ENCODE measurements around the gene UMAD1. TPM values are rescaled to one million over a fixed set of nuclear protein-coding genes. Genes with fewer than 3 reads are reported as not detected.

Gene UMAD1
- total and polyA plus RNA-seq, 2 of the 4 experiments (the other 2 are of a cell fraction), result 5.2 to 8.4 TPM

- H4K20me1 ChIP-seq (ENCODE audit: insufficient read depth, low read length), result no peaks in the 10 kb centered on the region
- intact Hi-C loops (cut with micrococcal nuclease), result no loop called here
- WGBS, 2 experiments (ENCODE audit: extremely low coverage in 2 of 2, insufficient read length in 1 of 2), result no CpG with 5 or more reads among the region's 12 CpGs
Observed at GRCh38 chr7:7742223-7742622, 101.7 kb downstream of the UMAD1 start.

More at GRCh38 chr7:7742223-7742622, 101.7 kb downstream of the UMAD1 start:
- ChIA-PET POLR2A (ENCODE audit: unreplicated experiment) (no interaction called here), CTCF (no interaction called here)
- no peak overlapping the region for H2BK5ac ChIP-seq (ENCODE audit: low read depth, low read length, poor library complexity, severe bottlenecking)
- H3K27ac ChIP-seq (ENCODE audit: insufficient read depth, low read length), result no peak overlapping the region
- no peak overlapping the region for H2AFZ ChIP-seq (replicated peaks; ENCODE audit: low read length, poor library complexity)
- no peak overlapping the region for H3K9ac ChIP-seq (ENCODE audit: low read depth, low read length)
- TF ChIP-seq, protein P1, sequence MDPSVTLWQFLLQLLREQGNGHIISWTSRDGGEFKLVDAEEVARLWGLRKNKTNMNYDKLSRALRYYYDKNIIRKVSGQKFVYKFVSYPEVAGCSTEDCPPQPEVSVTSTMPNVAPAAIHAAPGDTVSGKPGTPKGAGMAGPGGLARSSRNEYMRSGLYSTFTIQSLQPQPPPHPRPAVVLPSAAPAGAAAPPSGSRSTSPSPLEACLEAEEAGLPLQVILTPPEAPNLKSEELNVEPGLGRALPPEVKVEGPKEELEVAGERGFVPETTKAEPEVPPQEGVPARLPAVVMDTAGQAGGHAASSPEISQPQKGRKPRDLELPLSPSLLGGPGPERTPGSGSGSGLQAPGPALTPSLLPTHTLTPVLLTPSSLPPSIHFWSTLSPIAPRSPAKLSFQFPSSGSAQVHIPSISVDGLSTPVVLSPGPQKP (IDR thresholded peaks at IDR 0.05; ENCODE audit: borderline replicate concordance, low read depth, low read length), result no peak
- no peak for TF ChIP-seq CTCF (conservative IDR thresholded peaks at IDR 0.05; ENCODE audit: low read depth, low read length)
- no peak for TF ChIP-seq RCOR1 (IDR thresholded peaks at IDR 0.05; ENCODE audit: insufficient replicate concordance, low read length)
- H3K36me3 ChIP-seq (ENCODE audit: control insufficient read depth, insufficient read depth, low read length), result no peaks in the 10 kb centered on the region
- no peak overlapping the region for H4K8ac ChIP-seq (ENCODE audit: low read depth in 2 of 2, low read length in 2 of 2)
- H3K9me3 ChIP-seq (ENCODE audit: control insufficient read depth, insufficient read depth, low read length), result no peaks in the 10 kb centered on the region
- no peak overlapping the region for H4K91ac ChIP-seq (ENCODE audit: insufficient read depth, low read depth, low read length)
- H2AK9ac ChIP-seq (replicated peaks; ENCODE audit: low read depth, low read length, poor library complexity), result no peak overlapping the region
- in situ Hi-C loops (cut with MboI; ENCODE audit: low sequenced_read_pairs), result no loop called here
- no peak overlapping the region for H4K5ac ChIP-seq (ENCODE audit: low read depth, low read length)
- ATAC-seq (ENCODE audit: low read depth), result no peak
- no TSS peak for BruUV-seq (replicated peaks)
- no peak overlapping the region for H3K18ac ChIP-seq (ENCODE audit: low read depth, low read length)
- H2BK20ac ChIP-seq (ENCODE audit: low read depth, low read length), result no peak overlapping the region
- H3K23ac ChIP-seq (ENCODE audit: low read depth, low read length), result no peak overlapping the region
- no peaks in the 10 kb centered on the region for H3K27me3 ChIP-seq (ENCODE audit: control insufficient read depth, insufficient read depth, low read length)
- H2BK120ac ChIP-seq (ENCODE audit: low read depth, low read length), result no peak overlapping the region
- no peak for DNase-seq
- no peaks in the 10 kb centered on the region for H3K79me1 ChIP-seq (ENCODE audit: low read depth in 1 of 2, low read length in 2 of 2)
- H3K9me1 ChIP-seq (ENCODE audit: insufficient read depth, low read length), result no peaks in the 10 kb centered on the region
- H2BK15ac ChIP-seq (ENCODE audit: low read depth, low read length), result no peak overlapping the region
- no peak overlapping the region for H3K4ac ChIP-seq (ENCODE audit: low read depth, low read length)
- dilution Hi-C loops (cut with HindIII; ENCODE audit: low sequenced_read_pairs, unreplicated experiment), result no loop called here
- H2AK5ac ChIP-seq (ENCODE audit: low read depth, low read length), result no peak overlapping the region
- no peak overlapping the region for H3K4me2 ChIP-seq (ENCODE audit: low read depth, low read length)
- H3K14ac ChIP-seq (replicated peaks; ENCODE audit: low read depth, low read length), result no peak overlapping the region
- H3K4me3 ChIP-seq (ENCODE audit: insufficient read depth, low read depth, low read length), result no peak overlapping the region
- H3K4me1 ChIP-seq (ENCODE audit: control insufficient read depth, insufficient read depth, low read length), result no peaks in the 10 kb centered on the region
- no peak overlapping the region for H3K56ac ChIP-seq (ENCODE audit: extremely low read depth, insufficient read depth, low read length)
